ENCODE data around the gene MS4A10. TPM values are rescaled to one million over a fixed set of nuclear protein-coding genes. Genes with fewer than 3 reads are reported as not detected.

MS4A10 gene
- polyA plus RNA-seq, 2 of the 4 experiments (the other 2 are of a cell fraction), result not detected

GRCh38 chr11:60841797-60842667, 56.9 kb downstream of the MS4A10 start, which contains the start of gene CCDC86 (continued):
- TF ChIP-seq E2F6 (IDR thresholded peaks at IDR 0.05; ENCODE audit: borderline replicate concordance, low read depth), result peak; percentile 78; the same call in 1 of the 2 replicates
- peak; percentile 96 for TF ChIP-seq HOXB5 (CRISPR knock-in tag; IDR thresholded peaks at IDR 0.05)
- no peak for TF ChIP-seq ESRRA (IDR thresholded peaks at IDR 0.05; ENCODE audit: borderline replicate concordance, low read length)
- TF ChIP-seq RFX5 (IDR thresholded peaks at IDR 0.05), result peak; percentile 55; the same call in 1 of the 2 replicates
- TF ChIP-seq FOSB (CRISPR knock-in tag; IDR thresholded peaks at IDR 0.05), result no peak
- TF ChIP-seq EHF (CRISPR knock-in tag; IDR thresholded peaks at IDR 0.05), result no peak
- no peak for TF ChIP-seq ZFP36 (IDR thresholded peaks at IDR 0.05; ENCODE audit: borderline replicate concordance, partially characterized antibody)
- TF ChIP-seq CEBPB (IDR thresholded peaks at IDR 0.05), result peak in 1 of 2 experiments; percentile 38; a peak in 1 of 4 replicates
- peak; percentile 99 for TF ChIP-seq MAZ (IDR thresholded peaks at IDR 0.05; ENCODE audit: borderline replicate concordance, low read depth, low read length)
- TF ChIP-seq ZNF302 (CRISPR knock-in tag; IDR thresholded peaks at IDR 0.05), result no peak
- TF ChIP-seq SMC3 (IDR thresholded peaks at IDR 0.05), result no peak
- TF ChIP-seq NPAS2 (CRISPR knock-in tag; IDR thresholded peaks at IDR 0.05; ENCODE audit: borderline replicate concordance), result peak; percentile 83
- peak; percentile 100 for TF ChIP-seq BHLHE40 (IDR thresholded peaks at IDR 0.05; ENCODE audit: low read depth, low read length)
- TF ChIP-seq, protein P1, sequence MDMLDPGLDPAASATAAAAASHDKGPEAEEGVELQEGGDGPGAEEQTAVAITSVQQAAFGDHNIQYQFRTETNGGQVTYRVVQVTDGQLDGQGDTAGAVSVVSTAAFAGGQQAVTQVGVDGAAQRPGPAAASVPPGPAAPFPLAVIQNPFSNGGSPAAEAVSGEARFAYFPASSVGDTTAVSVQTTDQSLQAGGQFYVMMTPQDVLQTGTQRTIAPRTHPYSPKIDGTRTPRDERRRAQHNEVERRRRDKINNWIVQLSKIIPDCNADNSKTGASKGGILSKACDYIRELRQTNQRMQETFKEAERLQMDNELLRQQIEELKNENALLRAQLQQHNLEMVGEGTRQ (IDR thresholded peaks at IDR 0.05), result peak; percentile 72
- TF ChIP-seq CHD2 (IDR thresholded peaks at IDR 0.05; ENCODE audit: low read length, partially characterized antibody), result peak; percentile 55

DNA sequence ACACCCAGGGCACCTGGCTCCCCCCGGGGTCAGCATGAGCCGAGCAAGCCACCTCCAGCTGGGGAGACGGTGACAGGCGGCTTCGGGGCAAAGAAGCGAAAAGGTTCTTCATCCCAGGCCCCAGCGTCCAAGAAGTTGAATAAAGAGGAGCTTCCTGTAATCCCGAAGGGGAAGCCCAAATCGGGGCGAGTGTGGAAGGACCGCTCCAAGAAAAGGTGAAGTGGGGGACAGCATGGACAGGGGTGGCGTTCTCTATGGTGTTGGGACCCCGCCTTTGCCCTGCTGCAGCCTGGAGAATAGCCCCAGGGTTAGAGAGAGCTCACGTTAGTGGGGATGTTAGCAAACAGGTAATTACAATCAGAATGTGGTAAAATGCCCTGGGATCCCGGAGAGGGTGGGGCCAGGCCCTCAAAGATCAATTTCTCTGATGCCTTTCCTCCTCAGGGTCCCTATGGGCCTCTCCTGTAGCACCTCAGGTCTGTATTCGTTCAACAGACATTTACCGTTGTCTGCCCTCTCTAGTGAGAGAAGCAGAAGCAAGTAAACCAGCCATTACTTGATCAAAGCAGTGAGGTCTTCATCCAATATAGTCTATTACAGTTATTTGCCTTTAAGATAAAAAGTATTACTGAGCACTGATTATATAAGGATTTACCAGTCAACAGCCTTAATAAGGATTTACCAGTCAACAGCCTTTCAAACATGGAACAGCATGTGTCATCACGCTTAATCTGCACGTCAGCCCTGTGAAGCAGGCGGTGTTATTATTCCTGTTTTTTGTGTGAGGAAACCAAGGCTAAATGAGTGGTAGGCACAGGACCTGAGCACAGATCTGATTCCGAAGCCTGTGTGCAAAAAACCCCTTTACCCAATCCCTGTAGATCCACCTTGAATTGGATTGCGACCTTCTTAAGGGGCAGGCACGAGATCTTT, 57.8 kb downstream of the MS4A10 start:
- peak overlapping the region; percentile 97 for H3K4me2 ChIP-seq
- peak overlapping the region; percentile 87 to 94 for H3K27ac ChIP-seq
- WGBS (ENCODE audit: missing lambda C conversion rate), result 15% methylated on average over 22 of the region's 23 CpGs
- CTCF ChIA-PET, result interaction anchor here (0.9 to 2.8 kb wide), 5 partner anchors 12 to 345 kb away, joined by 3 to 16 read pairs (median 4); no protein-coding TSS in a partner anchor
- no peak for ATAC-seq
- peak overlapping the region; percentile 97 for H3K4me3 ChIP-seq
- no peaks in the 10 kb centered on the region for H3K9me3 ChIP-seq
- FAIRE-seq, result no peak
- no peak for DNase-seq (ENCODE audit: low read depth in 1 of 2, low spot score in 1 of 2)
- POLR2A ChIA-PET, result interaction anchor here (1.2 kb wide), 1 partner anchor 8 kb away, joined by 4 read pairs; no protein-coding TSS in a partner anchor
- no peak for TF ChIP-seq RCOR1 (IDR thresholded peaks at IDR 0.05; ENCODE audit: low read depth, low read length)
- no peak for TF ChIP-seq CBX2 (IDR thresholded peaks at IDR 0.05; ENCODE audit: borderline replicate concordance, low read depth)
- no peak for TF ChIP-seq BHLHE40 (IDR thresholded peaks at IDR 0.05; ENCODE audit: low read depth, low read length)
- no peak for TF ChIP-seq POLR2A (IDR thresholded peaks at IDR 0.05; ENCODE audit: low read length)
- no peak for TF ChIP-seq RFX5 (IDR thresholded peaks at IDR 0.05)
- TF ChIP-seq HOXB13 (CRISPR knock-in tag; IDR thresholded peaks at IDR 0.05; ENCODE audit: low read depth), result no peak
- TF ChIP-seq EP300 (IDR thresholded peaks at IDR 0.05), result no peak
- TF ChIP-seq MYC (IDR thresholded peaks at IDR 0.05; ENCODE audit: borderline replicate concordance, low read length), result no peak
- TF ChIP-seq, protein P2, sequence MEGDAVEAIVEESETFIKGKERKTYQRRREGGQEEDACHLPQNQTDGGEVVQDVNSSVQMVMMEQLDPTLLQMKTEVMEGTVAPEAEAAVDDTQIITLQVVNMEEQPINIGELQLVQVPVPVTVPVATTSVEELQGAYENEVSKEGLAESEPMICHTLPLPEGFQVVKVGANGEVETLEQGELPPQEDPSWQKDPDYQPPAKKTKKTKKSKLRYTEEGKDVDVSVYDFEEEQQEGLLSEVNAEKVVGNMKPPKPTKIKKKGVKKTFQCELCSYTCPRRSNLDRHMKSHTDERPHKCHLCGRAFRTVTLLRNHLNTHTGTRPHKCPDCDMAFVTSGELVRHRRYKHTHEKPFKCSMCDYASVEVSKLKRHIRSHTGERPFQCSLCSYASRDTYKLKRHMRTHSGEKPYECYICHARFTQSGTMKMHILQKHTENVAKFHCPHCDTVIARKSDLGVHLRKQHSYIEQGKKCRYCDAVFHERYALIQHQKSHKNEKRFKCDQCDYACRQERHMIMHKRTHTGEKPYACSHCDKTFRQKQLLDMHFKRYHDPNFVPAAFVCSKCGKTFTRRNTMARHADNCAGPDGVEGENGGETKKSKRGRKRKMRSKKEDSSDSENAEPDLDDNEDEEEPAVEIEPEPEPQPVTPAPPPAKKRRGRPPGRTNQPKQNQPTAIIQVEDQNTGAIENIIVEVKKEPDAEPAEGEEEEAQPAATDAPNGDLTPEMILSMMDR (IDR thresholded peaks at IDR 0.05), result no peak
- no peak for TF ChIP-seq TP53 (CRISPR knock-in tag; IDR thresholded peaks at IDR 0.05)
- TF ChIP-seq NR3C1 (IDR thresholded peaks at IDR 0.05), result no peak
- no peak for TF ChIP-seq NFE2L2 (conservative IDR thresholded peaks at IDR 0.05; ENCODE audit: low read length)
- TF ChIP-seq, protein P3, sequence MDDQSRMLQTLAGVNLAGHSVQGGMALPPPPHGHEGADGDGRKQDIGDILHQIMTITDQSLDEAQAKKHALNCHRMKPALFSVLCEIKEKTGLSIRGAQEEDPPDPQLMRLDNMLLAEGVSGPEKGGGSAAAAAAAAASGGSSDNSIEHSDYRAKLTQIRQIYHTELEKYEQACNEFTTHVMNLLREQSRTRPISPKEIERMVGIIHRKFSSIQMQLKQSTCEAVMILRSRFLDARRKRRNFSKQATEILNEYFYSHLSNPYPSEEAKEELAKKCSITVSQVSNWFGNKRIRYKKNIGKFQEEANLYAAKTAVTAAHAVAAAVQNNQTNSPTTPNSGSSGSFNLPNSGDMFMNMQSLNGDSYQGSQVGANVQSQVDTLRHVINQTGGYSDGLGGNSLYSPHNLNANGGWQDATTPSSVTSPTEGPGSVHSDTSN (IDR thresholded peaks at IDR 0.05), result no peak
- TF ChIP-seq, protein P4, sequence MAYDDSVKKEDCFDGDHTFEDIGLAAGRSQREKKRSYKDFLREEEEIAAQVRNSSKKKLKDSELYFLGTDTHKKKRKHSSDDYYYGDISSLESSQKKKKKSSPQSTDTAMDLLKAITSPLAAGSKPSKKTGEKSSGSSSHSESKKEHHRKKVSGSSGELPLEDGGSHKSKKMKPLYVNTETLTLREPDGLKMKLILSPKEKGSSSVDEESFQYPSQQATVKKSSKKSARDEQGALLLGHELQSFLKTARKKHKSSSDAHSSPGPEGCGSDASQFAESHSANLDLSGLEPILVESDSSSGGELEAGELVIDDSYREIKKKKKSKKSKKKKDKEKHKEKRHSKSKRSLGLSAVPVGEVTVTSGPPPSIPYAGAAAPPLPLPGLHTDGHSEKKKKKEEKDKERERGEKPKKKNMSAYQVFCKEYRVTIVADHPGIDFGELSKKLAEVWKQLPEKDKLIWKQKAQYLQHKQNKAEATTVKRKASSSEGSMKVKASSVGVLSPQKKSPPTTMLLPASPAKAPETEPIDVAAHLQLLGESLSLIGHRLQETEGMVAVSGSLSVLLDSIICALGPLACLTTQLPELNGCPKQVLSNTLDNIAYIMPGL (CRISPR knock-in tag; IDR thresholded peaks at IDR 0.05; ENCODE audit: borderline replicate concordance), result no peak
- H3K4me1 ChIP-seq, result peaks cover 18% of the 10 kb centered on the region; the same call in 1 of the 3 replicates

Measured in A549 (cell line).